NCI-H1694 treated with DMSO at 0.1 percent for 48 hours (cell line): ENCODE results near the gene BRD7.

ENCODE experiments used
- DNase-seq: peaks from one replicate; lab custom pipeline; 2025; lab: John Stamatoyannopoulos, UW

BRD7 gene

DNA sequence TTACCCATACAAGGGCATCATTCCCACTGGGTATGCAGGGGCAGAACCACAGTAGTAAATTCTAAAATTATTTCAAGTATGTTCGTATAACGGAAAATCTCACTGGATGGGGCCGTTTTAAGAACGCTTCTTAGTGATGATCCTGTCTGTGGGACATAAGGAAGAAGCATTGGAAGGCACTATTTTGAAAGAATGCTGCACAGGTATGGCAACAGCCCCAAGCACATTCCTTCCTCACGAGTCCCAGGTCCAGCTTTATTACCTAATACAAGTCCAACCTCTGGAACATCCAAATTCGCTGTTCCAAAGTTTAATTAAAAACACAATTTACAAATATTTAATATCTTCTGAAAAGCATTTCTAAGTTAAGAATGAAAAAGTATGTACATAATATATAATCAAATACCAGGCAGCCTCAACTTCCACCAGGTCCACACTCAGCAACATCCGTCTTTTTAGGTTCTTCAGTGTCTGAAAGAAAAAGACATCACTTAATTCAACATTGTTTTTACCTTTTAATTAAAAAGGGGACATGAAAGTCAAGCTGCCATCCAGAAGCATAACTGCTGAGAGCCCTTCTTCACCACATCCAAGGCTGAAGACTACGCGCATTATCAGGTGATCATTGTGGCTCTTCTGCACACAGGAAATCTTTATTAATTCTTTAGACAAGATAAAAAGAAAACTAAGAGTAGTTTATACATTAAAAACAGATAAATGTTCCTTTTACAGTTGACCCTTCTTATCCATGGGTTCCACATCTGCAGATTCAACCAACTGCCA, 49.8 kb downstream of the BRD7 start:
- DNase-seq, result no peak

DNA sequence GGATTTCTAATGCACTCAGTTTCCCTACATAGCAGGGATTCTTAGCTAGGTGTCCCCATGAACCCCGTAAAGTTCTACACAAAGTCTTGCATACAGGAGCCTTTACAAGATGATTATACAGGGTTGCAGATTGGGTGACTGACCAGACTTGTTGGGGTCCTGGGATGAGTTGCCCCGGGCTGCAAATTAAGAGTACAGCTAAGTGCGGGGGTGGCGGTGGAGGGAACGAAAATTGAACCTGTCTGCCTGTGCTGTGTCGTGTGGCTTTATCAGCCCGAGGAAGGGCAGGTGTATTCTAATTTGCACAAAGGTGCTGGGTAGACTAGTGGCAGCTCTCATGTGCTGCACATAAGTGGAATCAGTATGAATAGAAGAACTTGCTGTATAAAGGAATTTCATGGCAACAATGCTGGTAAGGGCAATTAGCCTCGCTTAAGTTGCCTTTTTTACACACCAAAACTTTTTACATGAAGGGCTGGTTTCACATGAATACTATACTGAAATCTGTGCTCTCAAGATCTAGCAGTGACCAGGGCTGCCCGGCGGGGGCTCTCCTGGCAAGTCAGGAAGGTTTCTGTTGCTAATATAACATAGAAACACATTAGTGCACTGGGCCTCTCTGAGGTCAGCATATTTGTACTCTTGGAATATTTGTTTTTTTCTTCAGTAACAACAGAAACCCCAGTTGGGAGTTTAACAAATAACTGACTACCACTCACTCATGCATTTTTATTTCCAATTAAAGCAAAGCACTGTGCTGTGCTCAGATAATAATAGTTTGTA, 51.7 kb downstream of the BRD7 start:
- DNase-seq, result no peak

DNA sequence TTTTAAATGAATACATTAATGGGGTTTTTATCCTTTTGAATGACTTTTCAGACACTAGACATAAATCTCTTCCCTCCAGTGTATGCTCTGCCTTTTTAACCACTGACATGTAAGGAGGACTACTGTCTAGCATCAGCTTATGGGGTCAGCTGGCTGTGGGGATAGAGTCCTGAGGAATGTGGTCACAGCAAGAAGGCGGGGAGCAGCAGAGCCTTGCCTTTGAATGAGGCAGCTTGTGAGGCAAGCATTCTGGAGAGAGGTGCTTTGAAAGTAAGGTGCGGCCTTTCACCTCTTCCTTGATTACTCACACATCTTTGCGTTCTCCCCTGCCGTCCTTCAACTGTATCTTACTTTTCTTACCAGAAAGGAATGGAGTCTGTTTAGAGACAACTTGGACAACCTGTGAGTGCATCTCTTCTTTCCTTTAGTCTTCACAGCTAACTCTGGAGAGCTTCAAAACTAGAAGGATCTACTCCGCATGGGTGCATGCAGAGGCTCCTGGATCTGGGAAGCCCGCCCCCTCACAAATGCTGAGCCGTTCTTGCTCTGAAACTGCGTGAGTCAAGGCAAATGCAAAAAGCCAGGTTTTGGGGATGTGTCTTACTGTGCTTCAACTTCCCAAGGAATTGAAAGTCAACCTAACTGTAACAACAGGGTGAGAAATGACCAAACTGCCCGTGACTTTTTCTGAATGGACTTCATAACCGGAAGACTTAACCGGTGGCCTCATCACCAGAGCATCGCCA, 52.5 kb downstream of the BRD7 start:
- DNase-seq, result no peak

DNA sequence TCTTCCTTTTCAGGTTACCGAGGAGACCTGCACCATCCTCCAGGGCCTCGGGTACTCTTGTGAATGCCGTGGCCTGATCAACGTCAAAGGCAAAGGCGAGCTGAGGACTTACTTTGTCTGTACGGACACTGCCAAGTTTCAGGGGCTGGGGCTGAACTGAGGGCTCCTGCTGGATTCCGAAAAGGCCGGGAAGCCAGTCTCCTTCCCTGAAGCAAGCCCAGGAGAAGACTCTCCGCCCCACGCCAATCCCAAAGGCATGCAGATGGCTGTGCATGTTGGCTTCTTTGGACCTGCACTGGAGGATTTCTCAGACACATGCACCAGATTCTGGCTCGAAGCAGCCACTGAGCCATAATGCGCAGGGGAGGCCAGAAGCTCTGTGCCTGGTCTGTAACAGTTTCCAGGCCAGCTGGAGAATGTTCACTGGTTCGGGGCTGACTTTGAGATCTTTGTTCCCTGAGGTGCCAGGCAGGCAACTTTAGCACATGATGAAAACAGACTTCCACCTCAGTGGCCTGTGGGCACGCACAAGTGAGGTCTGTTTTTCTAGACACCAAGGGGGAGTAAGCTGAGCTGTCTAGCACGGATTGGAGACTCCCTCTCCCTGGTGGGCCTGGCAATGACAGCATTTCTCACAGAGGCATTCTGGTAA, 53.3 kb downstream of the BRD7 start:
- DNase-seq, result no peak

DNA sequence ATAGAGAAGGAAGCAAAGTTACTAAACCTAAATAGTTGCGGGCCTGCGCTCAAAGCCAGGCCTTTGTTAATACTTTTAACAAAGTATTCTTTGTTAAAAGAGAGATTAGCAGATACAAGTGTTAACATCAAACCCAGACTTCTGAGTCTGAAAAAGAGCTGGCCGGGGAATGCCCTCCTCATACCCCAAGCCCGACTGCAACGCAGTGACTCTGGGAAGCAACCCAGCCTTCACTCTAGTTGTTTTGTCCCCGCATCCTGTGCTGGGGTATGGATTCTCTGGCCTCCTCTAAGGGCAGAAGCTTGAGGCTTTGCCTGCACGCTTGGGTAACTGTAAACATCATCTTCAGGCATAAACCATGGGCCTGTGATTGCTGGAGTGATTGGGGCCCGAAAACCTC, 54.1 kb downstream of the BRD7 start:
- no peak for DNase-seq

DNA sequence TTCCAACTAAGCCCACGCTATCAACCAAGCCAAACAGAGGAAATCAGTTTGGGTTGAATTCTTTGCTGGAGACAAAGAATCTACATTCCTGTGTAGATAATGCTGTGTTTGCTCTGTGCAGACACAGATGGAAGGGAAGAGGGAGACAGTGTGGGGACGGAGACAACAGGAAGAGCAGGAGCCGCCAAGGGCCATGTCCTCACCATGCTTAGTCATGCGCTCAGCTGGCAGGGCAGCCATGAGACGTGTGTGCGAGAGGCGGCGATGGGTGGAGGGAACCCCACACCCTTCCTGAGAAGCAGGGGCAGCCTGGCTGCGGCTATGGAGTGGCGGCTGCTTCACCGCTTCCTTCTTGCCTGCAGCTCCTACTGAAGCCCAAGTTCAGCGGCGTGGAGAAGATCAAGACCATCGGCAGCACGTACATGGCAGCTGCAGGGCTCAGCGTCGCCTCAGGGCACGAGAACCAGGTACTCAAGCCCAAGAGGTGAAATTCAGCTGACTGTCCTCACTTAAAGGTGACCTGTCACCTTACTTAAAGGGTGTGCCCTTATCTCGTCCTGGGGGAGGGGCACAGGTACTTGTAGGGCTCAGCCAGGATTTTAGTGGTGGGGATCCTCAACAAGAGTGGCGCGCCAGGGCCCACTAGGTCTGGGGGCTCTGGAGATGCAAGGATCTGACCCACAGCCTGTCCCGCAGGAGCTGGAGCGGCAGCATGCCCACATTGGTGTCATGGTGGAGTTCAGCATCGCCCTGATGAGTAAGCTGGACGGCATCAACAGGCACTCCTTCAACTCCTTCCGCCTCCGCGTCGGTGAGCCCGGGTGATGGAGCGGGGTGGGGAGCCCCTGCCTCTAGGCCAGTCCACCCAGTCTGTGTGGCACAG, 55.0 kb downstream of the BRD7 start:
- no peak for DNase-seq

DNA sequence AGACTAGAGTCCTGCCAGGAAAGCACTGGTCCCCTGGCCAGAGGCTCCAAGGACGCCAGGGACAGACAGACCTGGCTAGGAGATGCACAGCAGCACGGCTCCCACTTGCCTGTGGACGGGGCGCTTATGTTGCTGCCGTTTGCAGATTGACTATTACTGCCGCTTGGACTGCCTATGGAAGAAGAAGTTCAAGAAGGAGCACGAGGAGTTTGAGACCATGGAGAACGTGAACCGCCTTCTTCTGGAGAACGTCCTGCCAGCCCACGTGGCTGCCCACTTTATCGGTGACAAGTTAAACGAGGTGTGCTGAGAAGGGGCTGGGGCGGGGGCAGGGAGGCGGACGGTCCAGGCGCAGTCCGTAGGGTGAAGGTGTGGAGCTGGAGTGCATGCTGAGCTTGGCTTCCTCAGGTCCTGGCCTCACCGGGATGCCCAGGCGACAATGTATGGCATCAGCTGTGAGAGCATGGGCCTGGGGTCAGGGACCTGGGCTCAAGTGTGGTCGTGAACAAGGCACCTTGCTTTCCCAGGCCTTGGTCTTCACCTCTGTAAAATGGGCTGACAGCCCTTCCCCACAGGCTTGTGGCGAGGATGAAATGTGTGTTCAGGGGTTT, 56.8 kb downstream of the BRD7 start:
- no peak for DNase-seq

DNA sequence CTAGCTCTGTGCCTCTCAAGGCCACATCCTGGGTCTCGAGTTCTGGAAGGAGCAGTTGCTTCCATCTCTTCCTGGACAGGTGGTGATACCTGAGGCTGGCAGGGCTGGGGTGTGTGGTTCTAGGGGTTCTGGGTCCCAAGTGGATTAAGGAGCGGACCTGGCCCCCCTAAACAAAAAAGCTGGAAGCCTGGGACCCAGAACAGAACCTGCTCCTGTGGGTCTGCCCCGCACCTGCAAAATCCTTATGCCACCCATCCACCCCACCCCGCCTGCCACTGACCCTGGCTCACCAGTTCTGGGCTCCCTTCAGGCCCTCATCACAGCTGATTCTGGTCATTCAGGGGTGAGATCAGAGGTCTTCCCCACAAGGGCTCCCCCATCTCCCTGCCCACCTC, 57.7 kb downstream of the BRD7 start:
- DNase-seq, result no peak

DNA sequence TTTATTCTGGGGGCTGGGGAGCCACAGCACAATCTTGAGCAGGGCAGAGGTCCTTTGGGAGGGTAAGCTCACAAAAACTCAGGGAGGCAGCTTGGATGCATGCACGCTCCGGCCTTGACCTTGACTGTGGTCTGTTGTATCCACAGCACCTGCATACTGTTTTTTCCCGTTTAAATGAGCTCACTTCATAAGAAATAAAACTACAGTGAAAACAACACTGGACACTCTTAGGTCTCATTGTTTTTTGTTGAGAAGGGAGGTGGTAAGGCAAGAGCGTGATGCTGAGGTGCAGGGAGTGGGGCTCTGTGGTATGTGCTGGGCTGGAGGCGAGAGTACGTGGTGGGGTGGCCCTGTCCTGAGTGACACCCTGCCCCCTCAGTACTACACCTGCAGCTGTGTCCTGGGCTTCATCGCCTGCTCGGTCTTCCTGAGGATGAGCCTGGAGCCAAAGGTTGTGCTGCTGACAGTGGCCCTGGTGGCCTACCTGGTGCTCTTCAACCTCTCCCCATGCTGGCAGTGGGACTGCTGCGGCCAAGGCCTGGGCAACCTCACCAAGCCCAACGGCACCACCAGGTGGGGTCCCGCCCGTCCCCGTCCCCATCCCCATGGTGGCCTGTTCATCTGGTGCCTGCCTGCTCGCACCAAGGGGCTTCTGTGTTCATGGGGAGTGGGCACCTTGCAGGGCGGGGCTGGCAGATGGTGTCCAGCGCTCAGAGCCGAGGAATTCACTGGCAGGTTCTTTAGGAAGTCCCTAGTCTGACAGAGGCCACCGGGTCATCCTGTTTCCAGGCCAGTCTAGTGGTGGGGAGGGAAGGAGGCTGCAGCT, 58.3 kb downstream of the BRD7 start:
- DNase-seq, result no peak

DNA sequence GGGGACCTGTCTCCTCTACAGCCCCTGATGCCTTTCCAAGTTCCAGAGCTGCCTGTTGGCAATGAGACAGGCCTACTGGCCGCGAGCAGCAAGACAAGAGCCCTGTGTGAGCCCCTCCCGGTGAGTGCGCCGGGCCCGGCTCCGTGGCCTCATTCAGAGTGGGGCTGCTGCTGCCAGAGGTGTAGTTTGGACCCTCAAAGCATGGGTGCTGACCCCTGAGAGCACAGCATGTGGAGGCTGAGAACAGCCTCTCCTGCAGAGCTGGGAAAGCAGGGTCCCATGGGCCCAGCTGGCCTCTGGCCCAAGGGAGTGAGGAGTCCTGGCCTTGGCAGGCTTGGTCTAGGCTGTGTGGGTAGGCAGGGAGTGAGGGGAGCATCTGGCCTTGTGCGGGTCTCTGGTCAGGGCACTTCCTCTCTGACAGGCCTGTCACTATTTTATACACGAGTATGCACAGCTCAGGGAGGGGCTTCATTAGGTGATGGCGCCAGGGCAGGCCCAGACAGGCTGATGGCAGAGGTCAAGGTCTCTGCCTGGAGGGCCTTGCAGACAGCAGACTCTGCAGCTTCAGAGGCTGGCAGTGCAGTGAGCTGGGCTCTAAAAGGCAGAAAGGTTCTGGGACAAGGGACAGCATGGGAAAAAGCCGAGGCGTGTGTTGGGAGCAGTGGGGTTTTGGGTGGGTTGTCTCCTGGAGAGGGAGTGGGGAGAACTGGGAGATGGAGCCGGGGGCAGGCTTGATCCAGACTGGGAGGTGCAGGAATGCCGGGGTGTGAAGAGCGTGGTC, 59.1 kb downstream of the BRD7 start:
- no peak for DNase-seq

DNA sequence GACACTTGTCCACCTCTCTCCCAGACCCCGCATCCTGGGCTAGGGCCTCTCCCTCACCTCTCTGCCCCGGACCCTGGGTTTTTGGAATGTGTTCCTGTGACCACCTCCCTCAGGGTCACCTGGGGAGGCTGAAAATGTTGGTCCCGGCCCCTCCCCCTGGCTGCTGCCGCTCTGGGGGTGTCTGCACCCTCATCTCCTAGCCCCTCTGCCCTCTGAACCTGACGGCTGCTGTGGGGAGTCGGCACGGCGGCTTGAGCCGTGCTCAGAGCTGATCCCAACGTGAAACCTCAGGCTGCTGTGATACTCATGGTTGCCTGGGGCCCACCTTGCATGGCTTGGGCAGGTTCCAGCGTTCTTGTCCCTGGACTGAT, 59.6 kb downstream of the BRD7 start:
- no peak for DNase-seq

DNA sequence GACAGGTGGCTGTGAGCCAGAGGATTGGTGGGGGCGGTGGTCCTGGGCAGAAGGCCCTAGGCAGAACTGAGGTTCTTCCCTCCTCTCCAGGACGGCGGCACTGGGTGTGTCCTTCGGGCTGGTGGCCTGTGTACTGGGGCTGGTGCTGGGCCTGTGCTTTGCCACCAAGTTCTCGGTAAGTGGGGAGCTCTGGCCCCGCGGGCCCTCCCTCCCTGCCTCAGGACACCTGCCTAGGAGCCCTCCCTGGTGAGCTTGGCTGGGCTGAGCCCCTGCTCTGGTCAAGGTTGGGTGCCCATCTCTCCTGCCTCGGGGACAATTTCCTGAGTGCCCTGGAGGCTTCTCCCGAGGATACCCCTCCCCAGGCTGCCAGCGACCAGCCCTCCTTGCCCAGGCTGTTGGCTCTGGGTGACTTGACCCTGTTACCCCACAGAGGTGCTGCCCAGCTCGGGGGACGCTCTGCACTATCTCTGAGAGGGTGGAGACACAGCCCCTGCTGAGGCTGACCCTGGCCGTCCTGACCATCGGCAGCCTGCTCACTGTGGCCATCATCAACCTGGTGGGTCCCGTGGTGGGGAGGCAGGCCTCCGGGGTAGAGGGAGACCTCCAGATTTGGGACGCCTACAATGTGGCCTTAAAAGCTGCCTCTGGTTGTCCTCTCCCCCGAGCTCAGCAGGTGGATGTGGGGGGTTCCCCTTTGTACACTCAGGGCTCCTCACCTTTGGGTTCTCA, 60.4 kb downstream of the BRD7 start:
- no peak for DNase-seq

DNA sequence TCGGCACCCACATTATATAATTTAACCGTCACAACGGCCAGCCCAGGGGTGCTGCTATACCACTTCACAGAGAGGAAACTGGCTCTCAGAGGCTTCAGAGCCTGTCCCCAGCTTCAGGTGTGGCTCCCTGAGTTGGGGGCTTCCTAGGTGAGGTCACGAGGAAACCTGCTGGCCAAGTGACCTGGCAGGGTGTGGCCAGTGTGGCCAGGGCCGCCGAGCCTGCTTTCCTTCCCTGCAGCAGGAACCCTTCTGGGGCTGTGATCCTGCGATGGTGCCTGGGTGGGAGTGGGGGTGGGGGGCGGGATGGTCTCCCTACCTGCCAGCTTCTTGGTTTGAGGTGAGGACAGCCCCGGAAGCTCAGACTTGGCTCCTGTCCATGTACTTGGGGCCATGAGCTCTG, 62.5 kb downstream of the BRD7 start:
- no peak for DNase-seq

DNA sequence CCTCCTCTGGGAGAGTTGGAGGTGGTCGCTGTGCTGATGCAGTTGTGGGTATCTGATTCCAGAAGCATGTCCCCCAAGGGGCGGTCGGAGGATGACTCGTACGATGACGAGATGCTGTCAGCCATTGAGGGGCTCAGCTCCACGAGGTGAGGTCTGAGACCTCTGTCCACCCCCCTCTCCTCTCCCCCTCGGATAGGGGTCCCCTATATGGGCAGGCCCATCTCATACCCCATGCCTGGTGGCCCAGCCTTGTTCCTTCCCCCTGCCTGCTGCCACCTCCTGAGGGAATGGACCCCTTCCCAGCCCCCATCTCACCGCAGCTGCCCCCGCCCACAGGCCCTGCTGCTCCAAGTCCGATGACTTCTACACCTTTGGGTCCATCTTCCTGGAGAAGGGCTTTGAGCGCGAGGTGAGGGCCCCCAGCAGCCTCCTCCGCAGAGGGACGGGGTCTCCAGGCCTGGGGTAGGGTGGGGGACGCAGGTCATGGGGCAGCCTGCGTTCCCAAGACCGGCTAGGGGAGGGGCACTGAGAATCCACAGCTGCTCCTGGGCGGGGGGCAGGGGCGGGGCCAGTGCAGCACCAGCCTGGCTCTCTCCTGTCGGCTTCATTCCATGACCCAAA, 63.2 kb downstream of the BRD7 start:
- no peak for DNase-seq

DNA sequence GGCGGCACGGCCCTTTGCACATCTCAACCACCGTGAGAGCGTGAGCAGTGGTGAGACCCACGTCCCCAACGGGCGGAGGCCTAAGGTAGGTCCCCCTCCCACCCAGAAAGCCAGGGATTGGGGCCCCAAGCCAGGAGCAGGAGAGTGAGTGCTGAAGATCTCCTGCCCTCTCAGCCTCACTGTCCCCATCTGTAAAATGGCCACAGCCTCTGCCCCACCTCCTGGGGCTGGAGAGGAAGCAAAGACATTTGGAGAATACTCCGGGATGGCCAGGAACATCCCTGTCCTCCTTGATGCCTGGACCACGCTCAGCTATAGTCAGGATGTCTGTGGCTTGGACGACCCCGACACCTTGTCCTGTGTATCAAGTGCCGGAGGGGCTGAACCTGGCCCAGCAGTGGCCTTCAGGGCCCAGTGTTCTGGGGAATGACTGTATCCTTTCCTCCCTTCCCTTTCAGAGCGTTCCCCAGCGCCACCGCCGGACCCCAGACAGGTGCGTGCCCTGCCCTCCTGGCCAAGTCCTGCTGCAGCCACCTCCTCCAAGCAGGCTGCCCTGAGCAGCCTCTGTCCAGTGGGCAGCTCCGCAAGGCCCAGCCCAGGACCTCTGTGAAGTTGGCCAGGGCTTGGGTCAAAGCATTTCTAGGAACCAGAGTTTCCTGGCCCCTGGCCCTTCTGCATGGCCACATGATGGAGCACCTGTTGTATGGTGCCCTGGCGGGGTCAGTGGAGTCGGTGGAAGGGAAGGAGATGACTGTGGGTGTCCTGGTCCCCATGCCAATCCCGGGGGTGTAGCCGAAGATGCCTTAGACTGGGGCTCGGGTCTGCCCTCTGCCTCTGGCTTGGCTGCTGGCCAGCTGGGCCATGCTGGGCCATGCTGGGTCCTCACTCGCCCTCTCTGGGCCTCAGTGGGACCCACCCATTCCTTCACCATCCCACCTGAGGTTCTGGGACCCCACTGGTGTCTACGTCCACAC, 64.0 kb downstream of the BRD7 start:
- DNase-seq, result no peak

DNA sequence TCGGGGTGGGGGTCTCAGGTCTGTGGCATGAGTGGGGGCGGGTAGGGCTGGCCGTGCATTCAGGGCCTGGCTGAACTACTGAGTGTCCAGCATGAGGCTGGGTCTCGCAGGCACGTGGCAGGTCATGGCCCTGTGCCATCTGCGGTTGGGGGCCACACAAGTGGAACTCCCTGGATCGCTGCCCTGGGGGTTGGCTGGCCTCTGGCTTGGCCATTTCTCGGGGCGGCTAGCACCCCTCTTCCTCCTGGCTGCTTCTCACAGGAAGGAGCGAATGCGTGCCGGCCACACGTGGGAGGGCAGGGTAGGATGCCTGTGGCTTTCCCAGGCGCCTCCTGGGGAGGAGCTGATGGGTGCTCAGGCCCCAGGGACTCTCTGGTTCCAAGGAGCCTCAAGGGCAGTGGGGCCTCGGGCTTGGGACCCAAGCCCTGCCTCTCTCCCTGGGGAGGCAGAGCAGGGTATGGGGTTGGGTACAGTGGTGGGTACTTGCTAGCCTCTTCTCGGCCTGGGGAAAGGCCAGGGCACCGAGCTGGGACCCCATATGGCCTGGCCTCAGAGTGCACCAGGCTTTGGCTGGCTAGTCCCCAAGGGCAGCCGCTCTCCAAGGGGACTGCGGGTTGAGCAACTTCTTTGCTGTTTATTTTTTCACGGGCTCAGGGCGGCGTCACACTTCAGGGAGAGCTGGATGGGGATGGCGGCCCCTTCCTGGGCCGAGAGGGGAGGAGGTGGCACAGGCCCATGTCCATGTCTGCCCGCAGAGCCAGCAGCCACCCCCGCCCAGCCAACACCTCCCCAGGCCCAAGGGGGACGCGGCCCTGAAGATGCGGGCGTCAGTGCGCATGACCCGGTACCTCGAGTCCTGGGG, 65.0 kb downstream of the BRD7 start:
- DNase-seq, result no peak
